DND-41 (cell line): ENCODE results near the gene CMTM2.

Experiments
- ATAC-seq: fragments of 200-7000 bp; cut with Tn5 transposase; 3 replicates; pipeline ENCODE4 v1.9.1; 2021; ENCODE audit warnings: low read depth; ENCODE audit not compliant: insufficient read depth
- DNase-seq: peaks from one replicate; pipeline ENCODE4 v3.0.0-alpha.2; 2020
- H2AFZ ChIP-seq: 2 replicates; pipeline ENCODE4 v1.6.0; 2012; ENCODE audit warnings: low read depth, low read length
- H3K27ac ChIP-seq: 2 replicates; pipeline ENCODE4 v1.5.1; 2012; ENCODE audit warnings: low read length, inconsistent platforms
- H3K27me3 ChIP-seq: fragments of 200-600 bp; sonication (generic); 2 replicates; pipeline ENCODE4 v1.6.0; 2012; ENCODE audit warnings: low read length, mild to moderate bottlenecking, inconsistent platforms; ENCODE audit not compliant: insufficient read depth, poor library complexity
- H3K36me3 ChIP-seq: 2 replicates; pipeline ENCODE4 v1.5.1; 2012; ENCODE audit warnings: low read length, inconsistent platforms; ENCODE audit not compliant: insufficient read depth
- H3K4me1 ChIP-seq: 2 replicates; pipeline ENCODE4 v1.5.1; 2012; ENCODE audit warnings: mild to moderate bottlenecking, low read length; ENCODE audit not compliant: insufficient read depth
- H3K4me2 ChIP-seq: 2 replicates; pipeline ENCODE4 v1.6.0; 2012; ENCODE audit warnings: mild to moderate bottlenecking, moderate library complexity, low read length, inconsistent platforms; ENCODE audit not compliant: insufficient read depth
- H3K4me3 ChIP-seq, 2 experiments: fragments of 200-600 bp in 1 of 2; shearing (Covaris generic) in 1 of 2; 2 replicates each; pipeline ENCODE4 v1.5.1; 2012 to 2016; ENCODE audit warnings: inconsistent platforms in 2 of 2, low read length in 2 of 2, mild to moderate bottlenecking in 2 of 2, low read depth in 1 of 2, moderate library complexity in 1 of 2
- H3K79me2 ChIP-seq: 2 replicates; pipeline ENCODE4 v1.6.0; 2012; ENCODE audit warnings: low read length, inconsistent platforms; ENCODE audit not compliant: insufficient read depth
- H3K9ac ChIP-seq: 2 replicates; pipeline ENCODE4 v1.6.0; 2012; ENCODE audit warnings: low read depth, mild to moderate bottlenecking, inconsistent platforms, low read length, moderate library complexity
- H3K9me3 ChIP-seq: 2 replicates; pipeline ENCODE4 v1.5.1; 2012; ENCODE audit warnings: low read length, moderate library complexity, mild to moderate bottlenecking, inconsistent platforms; ENCODE audit not compliant: insufficient read depth, severe bottlenecking
- H4K20me1 ChIP-seq: 2 replicates; pipeline ENCODE4 v1.6.0; 2012; ENCODE audit warnings: low read length; ENCODE audit not compliant: insufficient read depth
- EZH2 ChIP-seq: IDR thresholded peaks from 3 replicates; pipeline ENCODE4 v1.6.1; 2012; ENCODE audit warnings: borderline replicate concordance, low read depth, mild to moderate bottlenecking, moderate library complexity, low read length, inconsistent platforms; ENCODE audit not compliant: severe bottlenecking
- TF ChIP-seq, protein P1 (sequence below): IDR thresholded peaks from 2 replicates; pipeline ENCODE4 v1.5.1; 2012; ENCODE audit warnings: borderline replicate concordance, low read length, moderate library complexity, mild to moderate bottlenecking; ENCODE audit not compliant: poor library complexity, severe bottlenecking; ENCODE audit errors: extremely low read depth

CMTM2 gene, protein sequence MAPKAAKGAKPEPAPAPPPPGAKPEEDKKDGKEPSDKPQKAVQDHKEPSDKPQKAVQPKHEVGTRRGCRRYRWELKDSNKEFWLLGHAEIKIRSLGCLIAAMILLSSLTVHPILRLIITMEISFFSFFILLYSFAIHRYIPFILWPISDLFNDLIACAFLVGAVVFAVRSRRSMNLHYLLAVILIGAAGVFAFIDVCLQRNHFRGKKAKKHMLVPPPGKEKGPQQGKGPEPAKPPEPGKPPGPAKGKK

DNA sequence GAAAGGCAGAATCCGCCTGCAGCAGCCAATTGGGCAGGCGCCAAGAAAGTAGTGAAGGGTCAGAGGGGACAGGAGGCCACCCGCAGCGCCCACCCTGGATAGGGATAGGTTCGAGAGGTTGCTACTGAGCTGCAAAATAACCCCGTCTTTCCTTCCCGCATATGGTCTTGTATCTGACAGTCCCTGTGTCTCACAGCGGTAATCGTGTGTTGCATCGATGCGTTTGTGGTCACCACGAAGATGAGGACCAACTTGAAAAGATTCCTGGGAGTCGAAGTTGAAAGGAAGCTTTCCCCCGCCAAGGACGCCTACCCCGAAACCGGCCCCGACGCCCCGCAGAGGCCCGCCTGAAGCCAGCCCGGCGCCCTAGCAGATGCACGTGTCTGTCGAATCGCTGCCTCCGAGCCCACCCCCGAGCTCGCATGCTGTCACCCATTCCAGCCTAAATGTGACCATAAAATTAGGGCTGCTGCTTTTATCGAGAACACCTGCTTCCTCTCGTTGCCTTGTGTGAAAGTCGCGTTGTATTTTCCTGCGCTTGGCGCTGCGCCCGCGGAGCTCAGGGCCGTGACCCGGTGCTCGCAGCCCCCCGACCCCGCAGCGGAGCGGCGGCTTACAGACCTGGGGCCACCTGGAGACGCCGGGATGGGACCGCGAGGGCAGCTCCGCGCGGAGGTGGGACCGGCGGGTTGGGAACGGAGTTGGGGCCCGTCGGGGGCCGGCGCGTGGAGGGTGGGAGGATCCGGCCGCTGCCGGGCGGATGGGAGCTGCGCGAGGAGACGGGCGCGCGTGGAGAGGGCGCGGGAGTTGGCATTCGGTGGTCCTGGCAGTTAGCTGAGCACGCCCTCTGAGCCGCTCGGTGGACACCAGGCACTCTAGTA, at the start of gene CMTM2:
CMTM2 (plus strand) TSS at position 813 of the 881 bp plus-strand sequence. CDS start 145 bp downstream, outside the sequence.
- Histone ChIP-seq H3K27me3 (no peaks in the 10 kb centered on the region), H4K20me1 (no peaks in the 10 kb centered on the region), H2AFZ (no peak within 1 kb of the TSS), H3K9me3 (no peaks in the 10 kb centered on the region), H3K4me1 (no peaks in the 10 kb centered on the region), H3K27ac (no peak within 1 kb of the TSS), H3K79me2 (no peaks in the 10 kb centered on the region), H3K36me3 (no peaks in the 10 kb centered on the region), H3K4me3 (no peak within 1 kb of the TSS), H3K4me2 (no peak within 1 kb of the TSS), H3K9ac (no peak within 1 kb of the TSS)
- TF ChIP-seq EZH2, result no peak
- TF ChIP-seq, protein P1, sequence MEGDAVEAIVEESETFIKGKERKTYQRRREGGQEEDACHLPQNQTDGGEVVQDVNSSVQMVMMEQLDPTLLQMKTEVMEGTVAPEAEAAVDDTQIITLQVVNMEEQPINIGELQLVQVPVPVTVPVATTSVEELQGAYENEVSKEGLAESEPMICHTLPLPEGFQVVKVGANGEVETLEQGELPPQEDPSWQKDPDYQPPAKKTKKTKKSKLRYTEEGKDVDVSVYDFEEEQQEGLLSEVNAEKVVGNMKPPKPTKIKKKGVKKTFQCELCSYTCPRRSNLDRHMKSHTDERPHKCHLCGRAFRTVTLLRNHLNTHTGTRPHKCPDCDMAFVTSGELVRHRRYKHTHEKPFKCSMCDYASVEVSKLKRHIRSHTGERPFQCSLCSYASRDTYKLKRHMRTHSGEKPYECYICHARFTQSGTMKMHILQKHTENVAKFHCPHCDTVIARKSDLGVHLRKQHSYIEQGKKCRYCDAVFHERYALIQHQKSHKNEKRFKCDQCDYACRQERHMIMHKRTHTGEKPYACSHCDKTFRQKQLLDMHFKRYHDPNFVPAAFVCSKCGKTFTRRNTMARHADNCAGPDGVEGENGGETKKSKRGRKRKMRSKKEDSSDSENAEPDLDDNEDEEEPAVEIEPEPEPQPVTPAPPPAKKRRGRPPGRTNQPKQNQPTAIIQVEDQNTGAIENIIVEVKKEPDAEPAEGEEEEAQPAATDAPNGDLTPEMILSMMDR, result no peak
- DNase-seq (peak; percentile 38), ATAC-seq (peak; percentile 53)

DNA sequence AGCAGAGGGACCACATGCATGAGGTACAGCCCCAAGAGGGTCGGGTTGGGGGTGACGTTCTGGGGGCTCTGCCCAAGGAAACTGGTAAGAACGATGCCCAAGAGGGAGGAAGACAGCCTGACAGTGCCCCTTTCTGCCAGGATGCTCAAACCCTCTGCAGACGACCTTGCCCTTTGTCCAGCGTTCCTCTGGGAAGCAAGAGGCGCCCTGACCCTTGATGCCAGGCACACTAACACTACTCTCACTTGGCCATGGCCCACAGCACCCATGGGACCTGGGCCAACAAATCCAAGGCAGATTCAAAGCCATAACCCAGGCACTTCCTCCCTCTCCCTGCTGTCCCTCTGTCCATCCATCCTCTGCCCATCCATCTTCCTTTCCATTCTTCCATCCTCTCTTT, 49.8 kb upstream of the CMTM2 start:
- no peaks in the 10 kb centered on the region for H3K79me2 ChIP-seq
- 0 out of 2 replicates have a peak overlapping the region, but pooled peaks have one; percentile 48 for H3K27ac ChIP-seq
- DNase-seq (no peak), ATAC-seq (no peak)
- no peaks in the 10 kb centered on the region for H3K27me3 ChIP-seq
- H3K9ac ChIP-seq, result no peak overlapping the region
- no peak overlapping the region for H3K4me3 ChIP-seq
- H3K4me2 ChIP-seq, result no peak overlapping the region
- peaks cover 17% of the 10 kb centered on the region for H3K4me1 ChIP-seq
- TF ChIP-seq EZH2, result no peak
- TF ChIP-seq, protein P1, result no peak
- peaks cover 32% of the 10 kb centered on the region for H3K36me3 ChIP-seq
- H3K9me3 ChIP-seq, result no peaks in the 10 kb centered on the region
- no peak overlapping the region for H2AFZ ChIP-seq
- H4K20me1 ChIP-seq, result no peaks in the 10 kb centered on the region

DNA sequence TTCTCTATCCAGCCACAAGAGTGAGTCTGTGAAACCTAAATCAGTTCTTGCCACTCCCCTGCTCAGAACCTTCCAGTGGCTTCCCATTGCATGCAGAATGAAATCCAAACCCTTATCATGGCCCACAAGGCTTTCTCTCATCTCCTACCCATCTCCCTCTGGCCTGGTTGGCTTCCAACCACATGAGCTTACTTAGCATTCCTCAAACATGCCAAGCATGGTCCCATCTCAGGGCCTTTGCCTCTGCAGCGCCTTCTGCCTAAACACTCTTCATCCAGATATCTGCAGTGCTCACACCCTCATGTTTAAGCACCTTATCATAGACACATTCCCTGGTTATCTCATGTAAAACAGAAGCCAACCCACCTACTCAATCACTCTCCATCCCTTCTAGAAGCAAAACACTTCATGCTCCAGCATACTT, 44.9 kb upstream of the CMTM2 start:
- Histone ChIP-seq H3K4me3 (no peak overlapping the region), H4K20me1 (no peaks in the 10 kb centered on the region), H2AFZ (no peak overlapping the region), H3K4me1 (peaks cover 8% of the 10 kb centered on the region), H3K79me2 (no peaks in the 10 kb centered on the region), H3K9ac (no peak overlapping the region), H3K36me3 (peaks cover 20% of the 10 kb centered on the region), H3K9me3 (no peaks in the 10 kb centered on the region), H3K27me3 (no peaks in the 10 kb centered on the region), H3K27ac (no peak overlapping the region), H3K4me2 (no peak overlapping the region)
- ATAC-seq (no peak), DNase-seq (no peak)
- no peak for TF ChIP-seq EZH2
- TF ChIP-seq, protein P1, result no peak
